Choroid plexus epithelial cell (primary cell): ENCODE data around the gene RAB3GAP2.

Source experiments
- DNase-seq: peaks from one replicate; pipeline ENCODE4 v3.0.0-alpha.2; 2010; ENCODE audit warnings: low read depth
- H3K4me3 ChIP-seq: 2 replicates; pipeline ENCODE4 v1.5.1; 2011; ENCODE audit warnings: low read depth, mild to moderate bottlenecking, control low read depth, low read length, moderate library complexity
- CTCF ChIP-seq: conservative IDR thresholded peaks from 2 replicates; pipeline ENCODE4 v1.5.1; 2011; ENCODE audit warnings: low read depth, mild to moderate bottlenecking, control low read depth, inconsistent platforms, low read length, moderate library complexity

The RAB3GAP2 gene

GRCh38 chr1:220272047-220272840, at the start of gene RAB3GAP2:
Gene RAB3GAP2, minus strand, starts transcription at chr1:220272453. Its CDS starts 116 bp downstream, at chr1:220272337.
- DNase-seq: peak; percentile 94
- H3K4me3 ChIP-seq: peak within 1 kb of the TSS; percentile 80
- peak; percentile 11 for TF ChIP-seq CTCF

- TF ChIP-seq CTCF: no peak
- no peak for DNase-seq
- H3K4me3 ChIP-seq: no peak overlapping the region
Observed at GRCh38 chr1:220321758-220322157, 49.5 kb upstream of the RAB3GAP2 start.

- TF ChIP-seq CTCF: no peak
- no peak for DNase-seq
- no peak overlapping the region for H3K4me3 ChIP-seq
Observed at GRCh38 chr1:220320709-220321108, 48.5 kb upstream of the RAB3GAP2 start.

GRCh38 chr1:220318673-220319072, 46.4 kb upstream of the RAB3GAP2 start:
- DNase-seq: no peak
- no peak overlapping the region for H3K4me3 ChIP-seq
- TF ChIP-seq CTCF: no peak

- no peak for TF ChIP-seq CTCF
- no peak overlapping the region for H3K4me3 ChIP-seq
- DNase-seq: no peak
Observed at GRCh38 chr1:220317161-220317560, 44.9 kb upstream of the RAB3GAP2 start.

GRCh38 chr1:220316305-220316704, 44.1 kb upstream of the RAB3GAP2 start:
- H3K4me3 ChIP-seq: no peak overlapping the region
- TF ChIP-seq CTCF: no peak
- DNase-seq: no peak
